Sciatic nerve (tissue), 2 donors: ENCODE results near the gene SPRING1. TPM values are rescaled to one million over a fixed set of nuclear protein-coding genes. Genes with fewer than 3 reads are reported as not detected.
"Not testable (repeated sequence)": the region's sequence is repeated elsewhere in the genome, so short reads cannot be mapped to it uniquely, and the experiment has no call there.

Experiments used
- ATAC-seq: fragments of 200-7000 bp; cut with Tn5 transposase; one replicate; pipeline ENCODE4 v1.9.1; 2020; ENCODE audit warnings: mild to moderate bottlenecking, moderate library complexity
- DNase-seq: peaks from one replicate; pipeline ENCODE4 v3.0.0-alpha.2; 2020; ENCODE audit warnings: low spot score
- intact Hi-C: fragments of 100-400 bp; cut with DNase I; formaldehyde crosslinking; loops from one replicate; pipeline ENCODE4 v1.14.2; 2022
- total RNA-seq: library from RNA; stranded (reverse); fragmentation: NEBNext Ultra II Directional; extraction: Animal tissue kit (Norgen Biotek cat#: 25700); gene quantifications from one replicate; pipeline ENCODE4 v1.2.1, GENCODE V29; 2021
- donor health status: DM: no; HTN: no; CAD: no.
- donor health status: DM: no; HTN: no; CAD: no.

Gene SPRING1, protein sequence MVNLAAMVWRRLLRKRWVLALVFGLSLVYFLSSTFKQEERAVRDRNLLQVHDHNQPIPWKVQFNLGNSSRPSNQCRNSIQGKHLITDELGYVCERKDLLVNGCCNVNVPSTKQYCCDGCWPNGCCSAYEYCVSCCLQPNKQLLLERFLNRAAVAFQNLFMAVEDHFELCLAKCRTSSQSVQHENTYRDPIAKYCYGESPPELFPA
- total RNA-seq: 20.2 TPM

- intact Hi-C loops: no loop called here
- DNase-seq (peak; percentile 100), ATAC-seq (peak; percentile 100)
These were observed at the start of gene SPRING1, which contains the start of gene RNFT2 for GRCh38 chr12:116737774-116738657. Gene SPRING1, minus strand, starts transcription at chr12:116738069. Its CDS starts 169 bp downstream, at chr12:116737900. Gene RNFT2, plus strand, starts transcription at chr12:116738315. Its CDS starts 2,183 bp downstream, at chr12:116740498.

- no peak for ATAC-seq
These were observed 46.4 kb upstream of the SPRING1 start for GRCh38 chr12:116784238-116784612.

GRCh38 chr12:116783525-116784237 lies 45.8 kb upstream of the SPRING1 start:
- intact Hi-C loops: no loop called here
- no peak for ATAC-seq
- no peak for DNase-seq

More at GRCh38 chr12:116784238-116784612, 46.4 kb upstream of the SPRING1 start:
- intact Hi-C loops: no loop called here
- DNase-seq: no peak

DNA sequence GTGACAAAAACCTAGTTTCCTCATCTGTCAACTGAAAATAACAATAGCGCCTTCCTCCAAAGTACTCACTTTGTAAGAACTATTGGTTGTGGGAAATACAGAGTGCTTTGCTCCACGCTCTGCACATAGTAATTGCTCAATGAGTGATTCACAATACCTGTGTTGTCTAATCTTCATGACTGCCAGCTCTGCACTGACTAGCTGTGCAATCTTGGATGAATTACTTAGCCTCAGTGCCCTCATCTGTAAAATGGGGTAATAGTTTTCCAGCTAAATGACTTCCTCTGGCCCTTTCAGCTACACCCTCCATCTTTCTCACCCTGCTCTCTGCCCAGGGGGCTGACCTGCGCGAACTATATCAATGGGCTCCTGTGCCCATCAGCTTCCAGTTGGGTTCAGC lies 43.1 kb upstream of the SPRING1 start:
- no peak for ATAC-seq
- intact Hi-C loops: no loop called here
- no peak for DNase-seq

- intact Hi-C loops: no loop called here
- no peak for ATAC-seq
- DNase-seq: no peak
These were observed 41.7 kb upstream of the SPRING1 start for GRCh38 chr12:116779597-116779996.

GRCh38 chr12:116777245-116777644 lies 39.4 kb upstream of the SPRING1 start:
- intact Hi-C loops: no loop called here

GRCh38 chr12:116774020-116774419 lies 36.2 kb upstream of the SPRING1 start:
- ATAC-seq: no peak
- intact Hi-C loops: no loop called here

More at GRCh38 chr12:116777245-116777644, 39.4 kb upstream of the SPRING1 start:
- ATAC-seq (no peak), DNase-seq (no peak)

GRCh38 chr12:116773276-116773731 lies 35.4 kb upstream of the SPRING1 start:
- no peak for DNase-seq
- intact Hi-C loops: no loop called here
- no peak for ATAC-seq

More at GRCh38 chr12:116774020-116774419, 36.2 kb upstream of the SPRING1 start:
- no peak for DNase-seq

GRCh38 chr12:116771651-116772050 lies 33.8 kb upstream of the SPRING1 start:
- intact Hi-C loops: no loop called here
- ATAC-seq: no peak
- no peak for DNase-seq

DNA sequence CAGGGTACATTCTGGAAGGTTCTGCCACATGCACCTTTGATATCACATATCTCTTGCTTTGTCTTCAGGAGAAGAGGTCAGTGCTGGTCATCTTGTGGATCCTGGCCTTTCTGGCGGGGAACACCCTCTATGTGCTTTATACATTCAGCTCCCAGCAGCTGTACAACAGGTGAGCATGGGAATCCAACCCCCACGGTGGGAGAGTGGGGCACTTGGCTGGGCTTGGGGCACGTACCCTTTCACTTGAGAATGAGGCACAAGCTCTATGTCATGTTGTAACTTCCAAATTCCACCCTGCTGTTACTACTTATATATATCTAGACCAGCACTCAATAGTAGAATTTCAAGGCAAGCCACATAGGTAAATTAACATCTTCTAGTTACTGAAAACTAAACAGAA lies 28.9 kb upstream of the SPRING1 start:
- intact Hi-C loops: no loop called here
- ATAC-seq: no peak
- no peak for DNase-seq

- DNase-seq (no peak), ATAC-seq (no peak)
- intact Hi-C loops: no loop called here
These were observed 28.4 kb upstream of the SPRING1 start for GRCh38 chr12:116766285-116766684.

GRCh38 chr12:116765271-116765670 lies 27.4 kb upstream of the SPRING1 start:
- DNase-seq (no peak), ATAC-seq (no peak)
- intact Hi-C loops: no loop called here

DNA sequence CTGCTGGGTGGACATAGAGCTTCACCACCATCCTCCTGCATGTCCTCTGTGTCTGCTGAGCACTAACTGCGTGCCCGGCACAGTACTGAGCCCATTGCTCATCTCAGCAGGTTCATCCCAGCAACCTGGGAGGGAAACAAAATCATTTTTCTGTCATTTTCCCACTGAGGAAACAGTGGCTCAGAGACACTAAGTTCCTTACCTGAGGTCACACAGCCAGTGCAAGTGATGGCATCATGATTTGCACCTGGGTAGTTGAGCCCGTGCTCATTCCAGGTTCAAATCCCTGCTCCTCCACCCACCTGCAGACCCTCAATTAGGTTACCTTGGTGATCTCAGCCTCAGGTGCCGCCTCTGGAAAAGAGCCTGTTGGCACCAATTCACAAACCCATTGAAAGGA lies 23.6 kb upstream of the SPRING1 start:
- intact Hi-C loops: no loop called here
- DNase-seq (no peak), ATAC-seq (no peak)

- DNase-seq: no peak
- intact Hi-C loops: no loop called here
These were observed 22.8 kb upstream of the SPRING1 start for GRCh38 chr12:116760622-116761020.

DNA sequence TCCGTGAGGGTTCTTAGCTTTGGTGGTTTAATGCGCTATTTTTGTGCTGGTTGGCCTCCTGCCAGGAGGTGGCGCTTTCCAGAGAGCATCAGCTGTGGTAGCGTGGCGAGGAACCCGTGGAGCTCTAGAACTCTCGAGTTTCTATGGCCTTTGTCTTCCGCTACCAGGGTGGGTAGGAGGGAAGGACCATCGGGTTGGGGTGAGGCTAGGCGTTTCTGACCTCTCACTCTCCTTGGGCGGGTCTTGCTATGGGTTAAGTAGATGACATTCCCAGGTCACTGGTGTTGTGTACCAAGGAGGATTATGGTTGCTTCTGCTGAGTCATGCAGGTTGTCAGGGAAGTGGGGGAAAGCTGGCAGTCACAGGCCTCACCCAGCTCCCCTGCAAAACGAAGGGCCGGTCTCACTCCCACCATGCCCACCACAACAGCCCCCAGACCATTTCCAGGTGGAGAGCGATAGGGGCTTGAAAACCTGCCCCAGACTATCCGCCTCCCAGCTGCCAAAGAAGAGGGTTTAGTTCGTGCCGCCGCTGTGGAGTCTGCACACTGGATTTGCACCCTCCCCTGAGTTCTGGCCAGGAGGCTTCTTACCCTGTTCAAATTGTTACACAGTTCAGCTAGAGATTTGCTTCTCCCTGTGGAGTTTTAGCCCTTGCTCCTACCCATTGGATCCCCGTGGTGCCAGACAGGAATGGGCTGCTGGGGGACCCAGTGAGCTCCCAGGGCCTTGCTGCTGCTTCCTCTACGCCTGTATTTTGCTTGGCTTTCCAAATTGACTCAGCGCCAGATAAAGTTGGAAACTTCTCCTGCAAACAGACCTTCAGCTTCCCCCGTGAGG lies 22.1 kb upstream of the SPRING1 start:
- DNase-seq: no peak
- intact Hi-C loops: no loop called here
- ATAC-seq: peak; percentile 56

More at GRCh38 chr12:116760622-116761020, 22.8 kb upstream of the SPRING1 start:
- no peak for ATAC-seq

DNA sequence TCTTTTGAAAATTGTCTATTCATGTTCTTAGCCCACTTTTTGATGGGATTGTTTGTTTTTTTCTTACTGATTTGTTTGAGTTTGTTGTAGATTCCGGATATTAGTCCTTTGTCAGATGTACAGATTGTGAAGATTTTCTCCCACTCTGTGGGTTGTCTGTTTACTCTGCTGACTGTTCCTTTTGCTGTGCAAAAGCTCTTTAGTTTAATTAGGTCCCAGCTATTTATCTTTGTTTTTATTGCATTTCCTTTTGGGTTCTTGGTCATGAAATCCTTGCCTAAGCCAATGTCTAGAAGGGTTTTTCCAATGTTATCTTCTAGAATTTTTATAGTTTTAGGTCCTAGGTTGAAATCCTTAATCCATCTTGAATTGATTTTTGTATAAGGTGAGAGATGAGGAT lies 16.9 kb upstream of the SPRING1 start:
- DNase-seq, ATAC-seq, intact Hi-C loops: not testable (repeated sequence)

- intact Hi-C loops, DNase-seq, ATAC-seq: not testable (repeated sequence)
These were observed 16.2 kb upstream of the SPRING1 start for GRCh38 chr12:116754097-116754496.

GRCh38 chr12:116750298-116750697 lies 12.4 kb upstream of the SPRING1 start:
- intact Hi-C loops: no loop called here
- ATAC-seq (no peak), DNase-seq (peak; percentile 21)
